Kidney epithelial cell (primary cell): ENCODE data around the gene NELL1. TPM values are rescaled to one million over a fixed set of nuclear protein-coding genes. Genes with fewer than 3 reads are reported as not detected.

ENCODE experiments used
- DNase-seq: peaks from one replicate; pipeline ENCODE4 v3.0.0-alpha.2; 2010; ENCODE audit warnings: low read depth
- H3K27me3 ChIP-seq: 2 replicates; pipeline ENCODE4 v1.6.0; 2011; ENCODE audit warnings: low read length; ENCODE audit not compliant: control insufficient read depth, insufficient read depth
- H3K36me3 ChIP-seq: 2 replicates; pipeline ENCODE4 v1.5.1; 2011; ENCODE audit warnings: low read length; ENCODE audit not compliant: control insufficient read depth, insufficient read depth
- H3K4me3 ChIP-seq: 2 replicates; pipeline ENCODE4 v1.5.1; 2011; ENCODE audit warnings: low read depth, mild to moderate bottlenecking, control low read depth, low read length
- total RNA-seq: library from RNA; depleted of rRNA; stranded (reverse); fragments of >200 nt; gene quantifications from 2 replicates; pipeline ENCODE4 v1.2.3, GENCODE V29; 2015
- TF ChIP-seq, protein P1 (sequence below): IDR thresholded peaks from 2 replicates; pipeline ENCODE4 v1.5.1; 2011; ENCODE audit warnings: mild to moderate bottlenecking, moderate library complexity, low read length, control low read depth, inconsistent platforms; ENCODE audit not compliant: insufficient read depth, poor library complexity, severe bottlenecking

Gene NELL1
- total RNA-seq, 1 donor from 2014 or later = 0.17 TPM

GRCh38 chr11:21169639-21170038 is 500.3 kb downstream of the NELL1 start:
- no peaks in the 10 kb centered on the region for H3K36me3 ChIP-seq
- TF ChIP-seq, protein P1, sequence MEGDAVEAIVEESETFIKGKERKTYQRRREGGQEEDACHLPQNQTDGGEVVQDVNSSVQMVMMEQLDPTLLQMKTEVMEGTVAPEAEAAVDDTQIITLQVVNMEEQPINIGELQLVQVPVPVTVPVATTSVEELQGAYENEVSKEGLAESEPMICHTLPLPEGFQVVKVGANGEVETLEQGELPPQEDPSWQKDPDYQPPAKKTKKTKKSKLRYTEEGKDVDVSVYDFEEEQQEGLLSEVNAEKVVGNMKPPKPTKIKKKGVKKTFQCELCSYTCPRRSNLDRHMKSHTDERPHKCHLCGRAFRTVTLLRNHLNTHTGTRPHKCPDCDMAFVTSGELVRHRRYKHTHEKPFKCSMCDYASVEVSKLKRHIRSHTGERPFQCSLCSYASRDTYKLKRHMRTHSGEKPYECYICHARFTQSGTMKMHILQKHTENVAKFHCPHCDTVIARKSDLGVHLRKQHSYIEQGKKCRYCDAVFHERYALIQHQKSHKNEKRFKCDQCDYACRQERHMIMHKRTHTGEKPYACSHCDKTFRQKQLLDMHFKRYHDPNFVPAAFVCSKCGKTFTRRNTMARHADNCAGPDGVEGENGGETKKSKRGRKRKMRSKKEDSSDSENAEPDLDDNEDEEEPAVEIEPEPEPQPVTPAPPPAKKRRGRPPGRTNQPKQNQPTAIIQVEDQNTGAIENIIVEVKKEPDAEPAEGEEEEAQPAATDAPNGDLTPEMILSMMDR = no peak
- H3K27me3 ChIP-seq = no peaks in the 10 kb centered on the region
- H3K4me3 ChIP-seq = no peak overlapping the region
- DNase-seq = no peak

GRCh38 chr11:21173476-21173875 is 504.1 kb downstream of the NELL1 start:
- no peaks in the 10 kb centered on the region for H3K27me3 ChIP-seq
- DNase-seq = no peak
- no peaks in the 10 kb centered on the region for H3K36me3 ChIP-seq
- no peak overlapping the region for H3K4me3 ChIP-seq
- TF ChIP-seq, protein P1 = no peak

GRCh38 chr11:21174781-21175180 is 505.4 kb downstream of the NELL1 start:
- DNase-seq = no peak

GRCh38 chr11:21177379-21177778 is 508.0 kb downstream of the NELL1 start:
- Histone ChIP-seq H3K4me3 (no peak overlapping the region), H3K27me3 (no peaks in the 10 kb centered on the region), H3K36me3 (no peaks in the 10 kb centered on the region)
- TF ChIP-seq, protein P1 = no peak
- no peak for DNase-seq

More at GRCh38 chr11:21174781-21175180, 505.4 kb downstream of the NELL1 start:
- TF ChIP-seq, protein P1 = no peak
- Histone ChIP-seq H3K4me3 (no peak overlapping the region), H3K27me3 (no peaks in the 10 kb centered on the region), H3K36me3 (no peaks in the 10 kb centered on the region)

DNA sequence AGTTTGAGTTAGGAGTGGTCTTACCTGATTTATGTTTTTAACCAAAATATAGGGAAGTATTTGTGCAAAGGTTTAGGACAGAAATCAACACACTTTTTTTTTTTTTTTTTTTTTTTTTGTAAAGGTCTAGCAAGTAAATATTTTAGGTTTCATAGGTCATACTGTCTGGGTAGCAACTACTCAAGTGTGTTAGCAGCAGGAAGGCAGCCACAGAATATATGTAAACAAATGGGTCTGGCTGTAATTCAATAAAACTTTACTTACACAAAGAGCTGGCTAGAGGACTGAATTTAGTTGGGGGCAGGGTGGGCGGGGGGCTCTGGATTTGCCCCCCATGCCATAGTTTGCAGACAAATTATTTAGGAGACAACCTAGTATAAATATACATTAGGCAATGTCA is 510.4 kb downstream of the NELL1 start:
- TF ChIP-seq, protein P1 = no peak
- Histone ChIP-seq H3K27me3 (no peaks in the 10 kb centered on the region), H3K36me3 (no peaks in the 10 kb centered on the region), H3K4me3 (no peak overlapping the region)
- DNase-seq = no peak

GRCh38 chr11:21180182-21180581 is 510.8 kb downstream of the NELL1 start:
- DNase-seq = no peak
- TF ChIP-seq, protein P1 = no peak
- Histone ChIP-seq H3K4me3 (no peak overlapping the region), H3K27me3 (no peaks in the 10 kb centered on the region), H3K36me3 (no peaks in the 10 kb centered on the region)
